ENCODE data around the gene KIAA1671.

The KIAA1671 gene

DNA sequence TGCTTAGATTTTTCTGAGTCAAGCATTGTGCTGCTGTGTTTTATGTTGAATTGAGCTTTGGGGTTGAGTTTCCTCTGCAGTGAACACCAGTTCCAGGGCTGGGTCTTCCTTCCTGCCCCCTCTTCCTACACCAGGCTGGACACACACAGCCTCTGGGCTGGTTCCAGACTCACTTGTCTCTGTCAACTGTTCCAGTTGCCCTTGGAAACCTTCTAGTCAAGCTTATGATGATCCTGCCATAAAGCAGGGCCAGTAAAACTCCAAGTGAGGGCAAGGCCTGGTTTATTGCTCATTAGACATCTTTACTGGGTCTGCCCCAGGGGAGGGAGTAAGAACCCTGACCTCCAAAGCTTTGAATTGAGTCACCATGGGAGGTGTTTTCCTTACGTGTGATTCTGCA lies 61.1 kb downstream of the KIAA1671 start:
- H3K4me3 ChIP-seq (ENCODE audit: low read length), result no peak overlapping the region
- TF ChIP-seq, protein P1, sequence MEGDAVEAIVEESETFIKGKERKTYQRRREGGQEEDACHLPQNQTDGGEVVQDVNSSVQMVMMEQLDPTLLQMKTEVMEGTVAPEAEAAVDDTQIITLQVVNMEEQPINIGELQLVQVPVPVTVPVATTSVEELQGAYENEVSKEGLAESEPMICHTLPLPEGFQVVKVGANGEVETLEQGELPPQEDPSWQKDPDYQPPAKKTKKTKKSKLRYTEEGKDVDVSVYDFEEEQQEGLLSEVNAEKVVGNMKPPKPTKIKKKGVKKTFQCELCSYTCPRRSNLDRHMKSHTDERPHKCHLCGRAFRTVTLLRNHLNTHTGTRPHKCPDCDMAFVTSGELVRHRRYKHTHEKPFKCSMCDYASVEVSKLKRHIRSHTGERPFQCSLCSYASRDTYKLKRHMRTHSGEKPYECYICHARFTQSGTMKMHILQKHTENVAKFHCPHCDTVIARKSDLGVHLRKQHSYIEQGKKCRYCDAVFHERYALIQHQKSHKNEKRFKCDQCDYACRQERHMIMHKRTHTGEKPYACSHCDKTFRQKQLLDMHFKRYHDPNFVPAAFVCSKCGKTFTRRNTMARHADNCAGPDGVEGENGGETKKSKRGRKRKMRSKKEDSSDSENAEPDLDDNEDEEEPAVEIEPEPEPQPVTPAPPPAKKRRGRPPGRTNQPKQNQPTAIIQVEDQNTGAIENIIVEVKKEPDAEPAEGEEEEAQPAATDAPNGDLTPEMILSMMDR (conservative IDR thresholded peaks at IDR 0.05; ENCODE audit: low read length), result no peak
- no peak for DNase-seq (ENCODE audit: low read depth)

DNA sequence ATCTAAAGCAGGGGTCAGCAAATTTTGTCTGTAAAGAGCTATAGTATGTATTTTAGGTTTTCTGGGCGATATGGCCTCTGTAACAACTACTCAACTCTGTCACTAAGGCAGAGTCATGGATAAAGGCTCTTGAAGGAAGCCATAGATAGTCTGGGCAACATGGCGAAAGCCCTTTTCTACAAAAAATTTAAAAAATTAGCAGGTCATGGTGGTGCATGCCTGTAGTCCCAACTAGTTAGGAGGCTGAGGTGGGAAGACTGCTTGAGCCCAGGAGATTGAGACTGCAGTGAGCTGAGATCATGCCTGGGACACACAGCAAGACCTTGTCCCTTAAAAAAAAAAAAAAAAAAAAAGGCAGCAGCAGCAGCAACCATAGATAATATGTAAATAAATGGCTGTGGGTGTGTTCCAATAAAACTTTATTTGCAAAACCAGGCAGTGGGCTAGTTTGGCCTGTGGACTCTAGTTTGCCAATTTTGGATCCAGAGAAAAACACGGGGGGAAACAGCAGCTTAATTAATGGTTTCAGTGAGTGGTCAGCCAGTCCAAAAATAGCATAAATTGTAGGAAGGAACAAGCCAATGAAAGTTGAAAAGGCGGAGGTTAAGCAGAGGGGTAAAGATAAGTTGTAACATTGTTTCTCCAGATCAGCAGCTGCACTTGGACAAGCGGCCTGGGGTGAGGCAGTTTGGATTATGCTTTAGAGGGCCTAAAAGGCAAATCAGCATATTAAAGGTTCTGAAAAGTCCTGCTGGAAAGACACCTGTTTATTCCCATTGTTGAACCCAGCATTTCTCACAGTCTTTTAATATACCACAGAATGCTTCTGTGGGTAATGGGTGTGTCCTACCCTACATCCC lies 62.6 kb downstream of the KIAA1671 start:
- no peak for DNase-seq (ENCODE audit: low read depth)
- H3K4me3 ChIP-seq (ENCODE audit: low read length), result no peak overlapping the region
- TF ChIP-seq, protein P1 (conservative IDR thresholded peaks at IDR 0.05; ENCODE audit: low read length), result no peak

DNA sequence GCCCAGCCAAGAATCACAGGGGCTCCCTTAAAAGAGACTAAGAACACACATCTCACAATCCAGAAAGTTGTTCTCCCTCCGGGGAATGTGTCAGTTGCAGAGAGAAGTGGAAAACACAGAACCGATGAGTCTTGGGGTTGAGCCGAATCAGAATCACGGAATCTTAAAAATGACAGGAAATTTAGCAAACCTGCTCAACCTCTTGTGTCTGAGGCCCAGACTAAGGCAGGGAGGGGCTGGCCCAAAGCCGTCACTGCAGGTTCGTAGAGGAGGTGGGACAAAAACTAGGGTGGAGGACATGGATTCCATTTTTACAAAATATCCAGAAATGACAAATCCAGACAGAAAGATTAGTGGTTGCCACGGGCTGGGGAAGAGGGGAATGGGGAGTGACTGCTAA lies 63.8 kb downstream of the KIAA1671 start:
- TF ChIP-seq, protein P1 (conservative IDR thresholded peaks at IDR 0.05; ENCODE audit: low read length), result no peak
- no peak overlapping the region for H3K4me3 ChIP-seq (ENCODE audit: low read length)
- DNase-seq (ENCODE audit: low read depth), result no peak

DNA sequence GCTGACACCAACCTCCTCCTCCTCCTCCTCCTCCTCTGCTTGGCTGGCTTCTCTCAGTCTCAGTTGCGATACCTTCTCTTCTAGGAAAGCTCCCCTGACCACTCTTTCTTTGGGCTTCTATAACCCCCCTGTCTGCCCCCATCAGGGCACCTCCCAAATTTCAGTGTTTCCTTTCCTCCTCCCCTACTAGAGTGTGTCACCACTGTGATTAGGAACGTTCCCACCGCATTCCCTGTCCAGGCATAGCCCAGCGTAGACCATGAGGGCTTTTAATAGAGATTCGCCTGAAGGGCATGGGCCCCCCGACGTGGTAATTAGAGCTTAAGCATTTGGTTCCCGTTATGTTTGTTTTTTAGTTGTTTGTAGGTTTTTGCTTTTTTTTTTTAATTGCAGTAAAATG lies 65.5 kb downstream of the KIAA1671 start:
- no peak for DNase-seq (ENCODE audit: low read depth)
- no peak overlapping the region for H3K4me3 ChIP-seq (ENCODE audit: low read length)
- TF ChIP-seq, protein P1 (conservative IDR thresholded peaks at IDR 0.05; ENCODE audit: low read length), result no peak

DNA sequence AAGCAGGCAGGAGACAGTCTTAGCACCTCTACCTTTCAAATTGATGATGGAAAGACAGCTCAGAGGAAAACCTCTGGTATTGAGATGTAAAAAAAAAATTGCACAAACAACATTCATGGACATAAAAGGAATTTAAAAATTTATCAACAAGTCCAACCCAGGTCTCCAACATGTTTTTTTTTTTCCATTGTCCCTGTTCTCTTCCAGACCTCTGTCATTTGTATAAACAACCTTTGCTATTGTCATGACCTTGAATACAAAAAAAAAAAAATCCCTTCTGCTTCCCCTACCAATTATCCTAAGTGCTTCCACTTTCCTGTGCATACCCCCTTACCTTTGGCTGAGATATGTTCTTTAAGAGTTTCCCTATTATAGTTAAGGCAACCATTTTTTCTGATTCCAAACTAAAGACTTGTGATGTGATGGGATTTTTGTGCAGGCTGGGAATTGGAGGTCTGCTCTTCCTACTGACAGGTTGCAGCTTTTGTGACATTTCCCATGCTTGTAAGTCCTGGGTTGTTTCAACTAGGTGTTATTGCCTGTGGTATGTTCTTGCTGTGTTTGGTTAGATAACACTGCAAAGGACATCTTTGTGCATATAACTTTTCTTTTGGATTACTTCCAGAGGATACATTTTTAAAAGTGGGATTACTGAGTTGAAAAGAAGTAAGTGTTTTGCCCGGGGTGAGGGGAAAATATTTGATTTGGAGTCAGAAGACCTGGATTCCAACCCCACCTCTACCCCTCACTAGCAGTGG lies 67.1 kb downstream of the KIAA1671 start:
- TF ChIP-seq, protein P1 (conservative IDR thresholded peaks at IDR 0.05; ENCODE audit: low read length), result no peak

DNA sequence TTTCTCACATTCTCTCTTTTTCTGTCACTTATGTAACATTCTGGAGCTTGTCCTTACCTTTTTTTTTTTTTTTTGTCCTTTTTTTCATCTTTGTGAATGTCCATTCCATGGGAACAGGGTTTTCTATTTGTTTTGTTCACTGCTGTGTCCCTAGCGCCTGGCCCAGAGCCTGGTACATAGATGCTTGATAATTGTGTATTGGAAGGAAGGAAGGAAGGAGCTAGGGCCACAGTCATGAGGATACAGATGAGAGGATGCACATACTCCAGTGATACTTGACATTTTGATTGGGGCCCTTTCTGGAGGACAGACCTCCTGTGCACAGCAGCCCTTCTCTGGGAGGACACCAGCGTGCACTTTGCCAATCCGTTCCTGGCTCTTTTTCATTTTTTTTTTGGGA lies 68.9 kb downstream of the KIAA1671 start:
- TF ChIP-seq, protein P1 (conservative IDR thresholded peaks at IDR 0.05; ENCODE audit: low read length), result no peak
- DNase-seq (ENCODE audit: low read depth), result no peak
- no peak overlapping the region for H3K4me3 ChIP-seq (ENCODE audit: low read length)

More for the DNA sequence above, 67.1 kb downstream of the KIAA1671 start:
- DNase-seq (ENCODE audit: low read depth), result no peak
- no peak overlapping the region for H3K4me3 ChIP-seq (ENCODE audit: low read length)
